Measurements from ENCODE around the gene ZXDC. TPM values are rescaled to one million over a fixed set of nuclear protein-coding genes. Genes with fewer than 3 reads are reported as not detected.
A peak's percentile ranks its signal among the peaks of the same experiment; 100 is the strongest.

The ZXDC gene
- total RNA-seq, 1 donor from 2014 or later = 26.6 TPM

GRCh38 chr3:126510308-126510910 lies 34.7 kb upstream of the ZXDC start:
- Mint-ChIP-seq H3K27me3 (ENCODE audit: low read depth) (peaks cover 11% of the 10 kb centered on the region), H3K27ac (ENCODE audit: unreplicated experiment) (no peak overlapping the region)

DNA sequence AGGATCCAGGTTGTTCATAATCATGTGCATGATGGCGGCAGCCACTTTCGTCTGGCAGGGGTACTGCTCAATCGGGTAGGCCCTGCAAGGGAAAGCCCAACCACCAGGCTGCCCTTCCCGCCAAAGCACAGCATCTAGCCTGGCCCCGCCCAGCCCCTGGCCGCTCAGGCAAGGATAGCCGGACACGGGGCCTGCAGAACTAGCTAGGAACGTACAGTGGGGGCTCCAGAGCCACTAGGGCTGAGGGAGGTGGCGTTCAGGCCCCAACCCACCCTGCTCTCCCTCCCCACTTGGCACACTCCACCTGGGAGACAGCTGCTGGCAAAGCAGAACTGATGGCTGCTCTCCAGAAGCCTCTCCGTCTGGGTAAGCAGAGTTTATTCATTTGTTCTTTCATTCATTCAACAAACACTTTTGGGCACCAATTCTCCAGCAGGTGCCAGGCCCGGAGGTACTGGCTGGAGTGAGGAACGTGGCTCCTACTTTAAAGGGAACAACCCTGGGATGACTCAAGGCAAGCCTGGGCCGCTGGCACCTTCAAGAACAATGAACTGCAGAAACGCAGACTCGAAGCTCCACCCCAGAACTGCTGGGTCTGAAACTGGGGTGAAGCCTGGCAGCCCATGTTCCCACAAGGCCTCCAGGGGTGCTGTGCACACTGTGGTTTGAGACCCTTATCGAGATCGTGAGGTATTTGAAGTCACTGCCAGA lies 34.1 kb upstream of the ZXDC start:
- H3K36me3 Mint-ChIP-seq (ENCODE audit: low read depth) = no peaks in the 10 kb centered on the region
- no peak for TF ChIP-seq CTCF (IDR thresholded peaks at IDR 0.05)
- H3K9me3 Mint-ChIP-seq (ENCODE audit: low read depth) = no peaks in the 10 kb centered on the region
- peak; percentile 60 for DNase-seq (ENCODE audit: low spot score)
- H3K27me3 Mint-ChIP-seq (ENCODE audit: low read depth) = peaks cover 17% of the 10 kb centered on the region
- H3K27ac Mint-ChIP-seq (ENCODE audit: unreplicated experiment) = no peak overlapping the region
- no peaks in the 10 kb centered on the region for H3K4me1 Mint-ChIP-seq (ENCODE audit: low read depth)
- H3K4me3 Mint-ChIP-seq (ENCODE audit: unreplicated experiment) = no peak overlapping the region

More at GRCh38 chr3:126510308-126510910, 34.7 kb upstream of the ZXDC start:
- peak; percentile 80 for DNase-seq (ENCODE audit: low spot score)
- Mint-ChIP-seq H3K4me1 (ENCODE audit: low read depth) (no peaks in the 10 kb centered on the region), H3K9me3 (ENCODE audit: low read depth) (no peaks in the 10 kb centered on the region), H3K4me3 (ENCODE audit: unreplicated experiment) (no peak overlapping the region), H3K36me3 (ENCODE audit: low read depth) (no peaks in the 10 kb centered on the region)
- TF ChIP-seq CTCF (IDR thresholded peaks at IDR 0.05) = no peak

DNA sequence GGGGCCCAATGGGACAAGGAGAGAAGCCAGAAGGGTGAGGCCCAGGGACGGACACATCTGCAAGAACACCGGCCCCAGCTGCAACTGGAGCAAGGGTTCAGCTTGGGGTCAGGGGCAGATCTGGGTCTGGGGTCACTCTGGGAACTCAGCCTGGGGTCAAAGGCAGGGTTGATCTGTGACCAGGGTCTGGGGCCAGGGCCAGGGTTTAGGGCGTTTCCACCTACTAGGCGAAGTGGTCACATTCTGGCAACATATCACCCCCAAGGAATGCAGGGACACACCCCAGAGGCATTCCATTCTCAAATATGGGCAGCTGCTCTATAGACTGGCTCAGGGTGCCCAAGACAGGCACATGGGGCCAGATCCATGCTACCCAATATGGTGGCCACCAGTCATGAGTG lies 32.9 kb upstream of the ZXDC start:
- no peak for TF ChIP-seq CTCF (IDR thresholded peaks at IDR 0.05)
- peak; percentile 73 for DNase-seq (ENCODE audit: low spot score)
- Mint-ChIP-seq H3K9me3 (ENCODE audit: low read depth) (no peaks in the 10 kb centered on the region), H3K4me1 (ENCODE audit: low read depth) (no peaks in the 10 kb centered on the region), H3K27me3 (ENCODE audit: low read depth) (peaks cover 20% of the 10 kb centered on the region), H3K27ac (ENCODE audit: unreplicated experiment) (no peak overlapping the region), H3K36me3 (ENCODE audit: low read depth) (no peaks in the 10 kb centered on the region), H3K4me3 (ENCODE audit: unreplicated experiment) (no peak overlapping the region)

DNA sequence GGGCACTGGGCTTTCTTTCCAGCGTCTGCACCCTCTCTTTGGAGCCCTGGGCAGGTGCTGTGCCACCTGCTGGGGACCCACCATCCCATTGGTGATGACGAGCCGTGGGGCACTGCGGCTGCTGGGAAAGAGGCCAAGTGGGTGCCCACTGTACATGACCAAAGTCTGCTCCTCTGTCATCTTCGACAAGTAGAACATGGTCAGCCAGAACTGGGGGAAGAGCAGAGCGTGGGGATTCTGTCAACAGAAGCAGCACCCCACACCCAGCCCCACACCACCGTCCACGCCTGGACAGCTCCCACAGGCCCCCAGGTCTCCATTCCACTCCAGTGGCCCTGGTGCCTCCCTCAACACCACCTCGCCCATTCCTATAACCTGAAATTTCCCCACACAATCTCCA lies 32.2 kb upstream of the ZXDC start:
- peak; percentile 81 for DNase-seq (ENCODE audit: low spot score)
- H3K4me3 Mint-ChIP-seq (ENCODE audit: unreplicated experiment) = no peak overlapping the region
- H3K27ac Mint-ChIP-seq (ENCODE audit: unreplicated experiment) = no peak overlapping the region
- H3K9me3 Mint-ChIP-seq (ENCODE audit: low read depth) = no peaks in the 10 kb centered on the region
- no peaks in the 10 kb centered on the region for H3K36me3 Mint-ChIP-seq (ENCODE audit: low read depth)
- peaks cover 21% of the 10 kb centered on the region for H3K27me3 Mint-ChIP-seq (ENCODE audit: low read depth)
- no peaks in the 10 kb centered on the region for H3K4me1 Mint-ChIP-seq (ENCODE audit: low read depth)
- TF ChIP-seq CTCF (IDR thresholded peaks at IDR 0.05) = no peak

GRCh38 chr3:126503701-126504100 lies 28.0 kb upstream of the ZXDC start:
- no peaks in the 10 kb centered on the region for H3K36me3 Mint-ChIP-seq (ENCODE audit: low read depth)
- no peaks in the 10 kb centered on the region for H3K4me1 Mint-ChIP-seq (ENCODE audit: low read depth)
- no peak overlapping the region for H3K4me3 Mint-ChIP-seq (ENCODE audit: unreplicated experiment)
- DNase-seq (ENCODE audit: low spot score) = no peak
- TF ChIP-seq CTCF (IDR thresholded peaks at IDR 0.05) = no peak
- no peak overlapping the region for H3K27ac Mint-ChIP-seq (ENCODE audit: unreplicated experiment)
- peaks cover 20% of the 10 kb centered on the region for H3K27me3 Mint-ChIP-seq (ENCODE audit: low read depth)
- H3K9me3 Mint-ChIP-seq (ENCODE audit: low read depth) = no peaks in the 10 kb centered on the region

Data from chondrocyte (in vitro differentiated cells).